Smooth muscle cell (in vitro differentiated cells): Measurements from ENCODE around the gene TJP2. TPM values are rescaled to one million over a fixed set of nuclear protein-coding genes. Genes with fewer than 3 reads are reported as not detected.

Experiments
- DNase-seq: peaks from one replicate; lab custom pipeline; 2025; ENCODE audit not compliant: unreplicated experiment; lab: John Stamatoyannopoulos, UW
- H2AFZ ChIP-seq: fragments of 200-600 bp; sonication (generic); 2 replicates; pipeline ENCODE4 v1.6.0; 2016; ENCODE audit warnings: antibody characterized with exemption, low read depth, mild to moderate bottlenecking
- H3F3A ChIP-seq: fragments of 200-600 bp; sonication (generic); 2 replicates; pipeline ENCODE4 v1.6.0; 2017; ENCODE audit warnings: antibody characterized with exemption, low read depth
- H3K27ac ChIP-seq: fragments of 200-600 bp; sonication (generic); 2 replicates; pipeline ENCODE4 v1.5.1; 2016; ENCODE audit warnings: low read depth, mild to moderate bottlenecking
- H3K27me3 ChIP-seq: fragments of 200-600 bp; sonication (generic); 2 replicates; pipeline ENCODE4 v1.6.1; 2016; ENCODE audit warnings: low read depth, mild to moderate bottlenecking
- H3K36me3 ChIP-seq: fragments of 200-600 bp; sonication (generic); 2 replicates; pipeline ENCODE4 v1.5.1; 2016; ENCODE audit warnings: low read depth
- H3K4me1 ChIP-seq: fragments of 200-600 bp; sonication (generic); 2 replicates; pipeline ENCODE4 v1.5.1; 2016; ENCODE audit warnings: low read depth
- H3K4me2 ChIP-seq: fragments of 200-600 bp; sonication (generic); 2 replicates; pipeline ENCODE4 v1.6.0; 2016; ENCODE audit warnings: mild to moderate bottlenecking
- H3K4me3 ChIP-seq: fragments of 200-600 bp; sonication (generic); 2 replicates; pipeline ENCODE4 v1.5.1; 2016; ENCODE audit warnings: mild to moderate bottlenecking
- H3K79me2 ChIP-seq: fragments of 200-600 bp; sonication (generic); 2 replicates; pipeline ENCODE4 v1.6.0; 2016; ENCODE audit warnings: low read depth, mild to moderate bottlenecking
- H3K9ac ChIP-seq: fragments of 200-600 bp; sonication (generic); 2 replicates; pipeline ENCODE4 v1.6.0; 2016; ENCODE audit warnings: low read depth
- H3K9me3 ChIP-seq: fragments of 200-600 bp; sonication (generic); replicated peaks from 2 replicates; pipeline ENCODE4 v1.5.1; 2016; ENCODE audit warnings: low read depth
- H4K20me1 ChIP-seq: fragments of 200-600 bp; sonication (generic); 2 replicates; pipeline ENCODE4 v1.6.0; 2016; ENCODE audit warnings: low read depth
- CTCF ChIP-seq: fragments of 200-600 bp; sonication (generic); IDR thresholded peaks from 2 replicates; pipeline ENCODE4 v1.5.1; 2017; ENCODE audit warnings: borderline replicate concordance, mild to moderate bottlenecking, antibody characterized with exemption; ENCODE audit not compliant: insufficient read depth, poor library complexity, severe bottlenecking
- WGBS: methylation state at CpG from one replicate; pipeline ENCODE4 v1.1.7; 2016; ENCODE audit warnings: low lambda C conversion rate; 5-methylcytosine and 5-hydroxymethylcytosine counted together
- polyA plus RNA-seq: library from polyadenylated mRNA; unstranded; fragments of >200 nt; fragmentation: Nextera tagmentation; extraction: Ambion mirVana; gene quantifications from 2 replicates; pipeline ENCODE4 v1.2.1, GENCODE V29; 2016
- total RNA-seq: library from RNA; depleted of rRNA; stranded (reverse); fragments of >200 nt; gene quantifications from 2 replicates; pipeline ENCODE4 v1.2.3, GENCODE V29; 2014

TJP2 gene
- total and polyA plus RNA-seq, 2 experiments from 2014 or later = 14.9 to 48.4 TPM

GRCh38 chr9:69204849-69205248, 30.8 kb downstream of the TJP2 start:
- Histone ChIP-seq H3F3A (peaks cover 12% of the 10 kb centered on the region), H3K4me3 (no peak overlapping the region), H4K20me1 (peaks cover 68% of the 10 kb centered on the region)

GRCh38 chr9:69206047-69206446, 32.0 kb downstream of the TJP2 start:
- Histone ChIP-seq H3K79me2 (peaks cover 43% of the 10 kb centered on the region), H2AFZ (no peak overlapping the region), H3K27ac (no peak overlapping the region), H3K4me1 (peaks cover 16% of the 10 kb centered on the region), H3K27me3 (no peaks in the 10 kb centered on the region), H3K4me3 (no peak overlapping the region), H3K4me2 (no peak overlapping the region), H3F3A (peaks cover 12% of the 10 kb centered on the region), H4K20me1 (peaks cover 58% of the 10 kb centered on the region), H3K9ac (no peak overlapping the region), H3K36me3 (no peaks in the 10 kb centered on the region), H3K9me3 (no peaks in the 10 kb centered on the region)
- no peak for TF ChIP-seq CTCF
- 91% methylated on average over 5 of the region's 5 CpGs for WGBS
- DNase-seq = no peak

More at GRCh38 chr9:69204849-69205248, 30.8 kb downstream of the TJP2 start:
- WGBS = 45% methylated on average over 7 of the region's 7 CpGs
- Histone ChIP-seq H3K27me3 (no peaks in the 10 kb centered on the region), H3K36me3 (no peaks in the 10 kb centered on the region), H3K79me2 (peaks cover 36% of the 10 kb centered on the region), H3K9ac (no peak overlapping the region), H3K9me3 (no peaks in the 10 kb centered on the region), H3K4me1 (peaks cover 16% of the 10 kb centered on the region), H2AFZ (no peak overlapping the region), H3K4me2 (peak overlapping the region; percentile 53), H3K27ac (peak overlapping the region; percentile 31)
- DNase-seq = no peak
- no peak for TF ChIP-seq CTCF

- Histone ChIP-seq H3K9me3 (no peaks in the 10 kb centered on the region), H3F3A (peaks cover 12% of the 10 kb centered on the region), H3K27me3 (no peaks in the 10 kb centered on the region), H2AFZ (no peak overlapping the region), H3K4me3 (no peak overlapping the region), H3K27ac (no peak overlapping the region), H3K79me2 (peaks cover 49% of the 10 kb centered on the region), H3K9ac (no peak overlapping the region), H3K4me1 (peaks cover 16% of the 10 kb centered on the region), H3K4me2 (no peak overlapping the region), H3K36me3 (no peaks in the 10 kb centered on the region), H4K20me1 (peaks cover 54% of the 10 kb centered on the region)
- 62% methylated on average over 6 of the region's 6 CpGs for WGBS
- DNase-seq = no peak
- TF ChIP-seq CTCF = no peak
Measured at GRCh38 chr9:69207503-69207902, 33.4 kb downstream of the TJP2 start.

- Histone ChIP-seq H2AFZ (no peak overlapping the region), H3K27me3 (no peaks in the 10 kb centered on the region), H3K4me3 (no peak overlapping the region), H3K36me3 (no peaks in the 10 kb centered on the region), H3K4me1 (no peaks in the 10 kb centered on the region), H4K20me1 (peaks cover 28% of the 10 kb centered on the region), H3K79me2 (peaks cover 47% of the 10 kb centered on the region), H3F3A (no peaks in the 10 kb centered on the region), H3K9ac (no peak overlapping the region), H3K27ac (no peak overlapping the region), H3K4me2 (no peak overlapping the region), H3K9me3 (no peaks in the 10 kb centered on the region)
- no peak for DNase-seq
- 98% methylated on average over 3 of the region's 3 CpGs for WGBS
- no peak for TF ChIP-seq CTCF
Measured at GRCh38 chr9:69211424-69212036, 37.5 kb downstream of the TJP2 start.
